K562 (cell line): ENCODE results near the gene SULT2B1.
"Not testable (repeated sequence)": the region's sequence is repeated elsewhere in the genome, so short reads cannot be mapped to it uniquely, and the experiment has no call there.

ENCODE experiments used
- ATF1 ChIP-seq, 2 experiments: fragments of 450-650 bp in 1 of 2; IDR thresholded peaks; 2 replicates each; pipeline ENCODE4 v1.6.1; 2016; ENCODE audit warnings: missing compliant biosample characterization in 1 of 2, missing genetic modification characterization in 1 of 2
- CHD7 ChIP-seq: fragments of 200-600 bp; sonication (generic); IDR thresholded peaks from one replicate; pipeline ENCODE4 v1.6.1; 2012; ENCODE audit warnings: mild to moderate bottlenecking, low read depth, low read length, inconsistent platforms
- EP300 ChIP-seq: IDR thresholded peaks from 2 replicates; pipeline ENCODE4 v1.6.1; 2012; ENCODE audit warnings: low read length, improper control_type of control experiment
- PREB ChIP-seq: sonication (generic); formaldehyde crosslinking; IDR thresholded peaks from 2 replicates; pipeline ENCODE4 v1.8.1; 2023; ENCODE audit warnings: mild to moderate bottlenecking, missing genetic modification reagents
- RHOXF2B ChIP-seq: fragments of 250-450 bp; sonication (Bioruptor Pico); conservative IDR thresholded peaks from 2 replicates; pipeline ENCODE4 v1.5.1; 2021
- ZNF174 ChIP-seq: fragments of 250-450 bp; sonication (Bioruptor Pico); IDR thresholded peaks from 2 replicates; pipeline ENCODE4 v1.4.0; 2020; ENCODE audit warnings: mild to moderate bottlenecking

- not testable (repeated sequence) for TF ChIP-seq CHD7; EP300; PREB (CRISPR knock-in tag); RHOXF2B (CRISPR knock-in tag); ZNF174; ATF1 (CRISPR knock-in tag; IDR thresholded peaks at IDR 0.05); ATF1 (tag; IDR thresholded peaks at IDR 0.05)
These were observed 13.9 kb upstream of the SULT2B1 start for GRCh38 chr19:48538057-48538456.
